Astrocyte (in vitro differentiated cells and primary cell): ENCODE results near the gene ACAN. TPM values are rescaled to one million over a fixed set of nuclear protein-coding genes. Genes with fewer than 3 reads are reported as not detected.

ENCODE experiments used
- DNase-seq: peaks from one replicate; pipeline ENCODE4 v3.0.0-alpha.2; 2010; ENCODE audit warnings: low read depth
- FAIRE-seq: peaks from 2 replicates; lab custom pipeline; 2011; peaks lifted over from hg19 to GRCh38; lab: Jason Lieb, UNC
- H2AFZ ChIP-seq: 2 replicates; pipeline ENCODE4 v1.6.0; 2012; ENCODE audit warnings: low read depth, low read length, inconsistent platforms
- H3K27ac ChIP-seq: 2 replicates; pipeline ENCODE4 v1.5.1; 2011; ENCODE audit warnings: low read depth, low read length, inconsistent platforms
- H3K27me3 ChIP-seq: 2 replicates; pipeline ENCODE4 v1.6.0; 2011; ENCODE audit warnings: low read length, inconsistent platforms; ENCODE audit not compliant: insufficient read depth
- H3K36me3 ChIP-seq: 2 replicates; pipeline ENCODE4 v1.5.1; 2011; ENCODE audit warnings: low read length, inconsistent platforms; ENCODE audit not compliant: insufficient read depth
- H3K4me1 ChIP-seq: 2 replicates; pipeline ENCODE4 v1.5.1; 2011; ENCODE audit warnings: low read length, inconsistent platforms; ENCODE audit not compliant: insufficient read depth
- H3K4me2 ChIP-seq: 2 replicates; pipeline ENCODE4 v1.6.0; 2012; ENCODE audit warnings: low read length, inconsistent platforms
- H3K4me3 ChIP-seq: 2 replicates; pipeline ENCODE4 v1.5.1; 2011; ENCODE audit warnings: low read depth, mild to moderate bottlenecking, low read length, inconsistent platforms; ENCODE audit not compliant: insufficient read depth
- H3K79me2 ChIP-seq: 2 replicates; pipeline ENCODE4 v1.6.0; 2012; ENCODE audit warnings: mild to moderate bottlenecking, low read length, inconsistent platforms; ENCODE audit not compliant: insufficient read depth
- H3K9ac ChIP-seq: 2 replicates; pipeline ENCODE4 v1.6.0; 2012; ENCODE audit warnings: mild to moderate bottlenecking, low read length, inconsistent platforms
- H3K9me3 ChIP-seq: 2 replicates; pipeline ENCODE4 v1.5.1; 2012; ENCODE audit warnings: low read depth, mild to moderate bottlenecking, low read length, inconsistent platforms; ENCODE audit not compliant: insufficient read depth
- H4K20me1 ChIP-seq: 2 replicates; pipeline ENCODE4 v1.6.0; 2012; ENCODE audit warnings: low read length, inconsistent platforms; ENCODE audit not compliant: insufficient read depth
- H3K27ac Mint-ChIP-seq: one replicate; pipeline ENCODE4 v1.8.0; 2021; ENCODE audit warnings: mild to moderate bottlenecking, mixed read lengths; ENCODE audit not compliant: unreplicated experiment
- H3K27me3 Mint-ChIP-seq: one replicate; pipeline ENCODE4 v1.8.0; 2021; ENCODE audit warnings: low read depth, mixed read lengths; ENCODE audit not compliant: unreplicated experiment
- H3K36me3 Mint-ChIP-seq: one replicate; pipeline ENCODE4 v1.8.0; 2021; ENCODE audit warnings: low read depth, mixed read lengths; ENCODE audit not compliant: unreplicated experiment
- H3K4me1 Mint-ChIP-seq: one replicate; pipeline ENCODE4 v1.8.0; 2021; ENCODE audit warnings: low read depth, mixed read lengths; ENCODE audit not compliant: unreplicated experiment
- H3K4me3 Mint-ChIP-seq: one replicate; pipeline ENCODE4 v1.8.0; 2021; ENCODE audit warnings: mild to moderate bottlenecking, moderate library complexity, mixed read lengths; ENCODE audit not compliant: unreplicated experiment
- H3K9me3 Mint-ChIP-seq: one replicate; pipeline ENCODE4 v1.8.0; 2021; ENCODE audit warnings: mild to moderate bottlenecking, mixed read lengths; ENCODE audit not compliant: unreplicated experiment
- CTCF ChIP-seq: IDR thresholded peaks from 2 replicates; pipeline ENCODE4 v1.5.1; 2011; ENCODE audit warnings: low read depth, mild to moderate bottlenecking, inconsistent platforms, low read length, moderate library complexity; ENCODE audit not compliant: insufficient read depth
- EZH2 ChIP-seq: IDR thresholded peaks from 2 replicates; pipeline ENCODE4 v1.6.1; 2012; ENCODE audit warnings: mild to moderate bottlenecking, low read length, inconsistent platforms; ENCODE audit not compliant: insufficient read depth
- total RNA-seq: library from RNA; stranded (reverse); gene quantifications from 2 replicates; pipeline ENCODE4 v1.2.1, GENCODE V29; 2021

ACAN gene
- total RNA-seq, 1 donor from 2014 or later: 0.34 TPM

DNA sequence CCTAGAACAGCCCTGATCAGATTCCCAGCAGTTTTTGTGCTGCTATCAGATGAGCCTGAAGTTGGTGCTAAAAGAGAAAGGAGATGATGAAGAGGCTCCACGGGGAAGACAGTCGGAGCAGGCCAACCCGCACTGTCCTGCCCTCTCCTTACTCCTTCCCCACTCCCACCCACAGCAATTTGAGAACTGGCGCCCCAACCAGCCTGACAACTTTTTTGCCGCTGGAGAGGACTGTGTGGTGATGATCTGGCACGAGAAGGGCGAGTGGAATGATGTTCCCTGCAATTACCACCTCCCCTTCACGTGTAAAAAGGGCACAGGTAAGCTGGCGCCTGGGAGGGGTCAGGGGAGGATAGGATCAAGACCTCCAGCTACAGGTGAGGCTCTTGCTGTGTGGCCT is 69.5 kb downstream of the ACAN start:
- no peak overlapping the region for H3K4me3 ChIP-seq
- TF ChIP-seq CTCF: no peak
- TF ChIP-seq EZH2: no peak
- Mint-ChIP-seq H3K4me1 (no peaks in the 10 kb centered on the region), H3K27ac (no peak overlapping the region), H3K4me3 (no peak overlapping the region), H3K36me3 (peaks cover 6% of the 10 kb centered on the region), H3K27me3 (peaks cover 40% of the 10 kb centered on the region), H3K9me3 (peaks cover 5% of the 10 kb centered on the region)
- DNase-seq (no peak), FAIRE-seq (no peak)
- H2AFZ ChIP-seq: no peak overlapping the region
- peaks cover 14% of the 10 kb centered on the region for H3K27me3 ChIP-seq
- H4K20me1 ChIP-seq: no peaks in the 10 kb centered on the region
- H3K9ac ChIP-seq: no peak overlapping the region
- no peaks in the 10 kb centered on the region for H3K9me3 ChIP-seq
- H3K4me2 ChIP-seq: no peak overlapping the region
- no peaks in the 10 kb centered on the region for H3K79me2 ChIP-seq
- no peak overlapping the region for H3K27ac ChIP-seq
- H3K4me1 ChIP-seq: no peaks in the 10 kb centered on the region
- H3K36me3 ChIP-seq: no peaks in the 10 kb centered on the region

DNA sequence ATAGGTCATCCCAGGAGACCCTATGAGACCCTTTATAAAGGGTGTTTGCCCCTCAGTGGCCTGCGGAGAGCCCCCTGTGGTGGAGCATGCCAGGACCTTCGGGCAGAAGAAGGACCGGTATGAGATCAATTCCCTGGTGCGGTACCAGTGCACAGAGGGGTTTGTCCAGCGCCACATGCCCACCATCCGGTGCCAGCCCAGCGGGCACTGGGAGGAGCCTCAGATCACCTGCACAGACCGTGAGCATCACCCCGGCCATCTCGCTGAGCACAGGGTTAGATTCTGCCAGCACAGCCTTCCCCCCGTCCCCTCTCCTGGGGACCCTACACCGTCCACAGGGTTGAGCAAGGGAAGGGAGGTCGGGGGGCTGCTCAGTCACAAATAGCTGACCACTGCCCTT is 70.5 kb downstream of the ACAN start:
- Histone ChIP-seq H3K9ac (no peak overlapping the region), H3K4me1 (no peaks in the 10 kb centered on the region), H3K79me2 (no peaks in the 10 kb centered on the region), H3K27me3 (peaks cover 11% of the 10 kb centered on the region), H3K9me3 (no peaks in the 10 kb centered on the region), H3K27ac (no peak overlapping the region), H3K4me2 (no peak overlapping the region), H3K4me3 (no peak overlapping the region), H2AFZ (no peak overlapping the region), H4K20me1 (no peaks in the 10 kb centered on the region), H3K36me3 (no peaks in the 10 kb centered on the region)
- DNase-seq: no peak
- Mint-ChIP-seq H3K4me1 (no peaks in the 10 kb centered on the region), H3K9me3 (peaks cover 5% of the 10 kb centered on the region), H3K27ac (no peak overlapping the region), H3K36me3 (peaks cover 8% of the 10 kb centered on the region), H3K4me3 (no peak overlapping the region), H3K27me3 (peaks cover 34% of the 10 kb centered on the region)
- no peak for TF ChIP-seq CTCF
- no peak for TF ChIP-seq EZH2
- FAIRE-seq: no peak

GRCh38 chr15:88874275-88874674 is 71.0 kb downstream of the ACAN start:
- Histone ChIP-seq H3K9ac (no peak overlapping the region), H3K4me1 (no peaks in the 10 kb centered on the region), H4K20me1 (no peaks in the 10 kb centered on the region), H3K27ac (no peak overlapping the region), H3K9me3 (no peaks in the 10 kb centered on the region), H2AFZ (no peak overlapping the region), H3K4me2 (no peak overlapping the region), H3K27me3 (peaks cover 10% of the 10 kb centered on the region), H3K79me2 (no peaks in the 10 kb centered on the region), H3K36me3 (no peaks in the 10 kb centered on the region), H3K4me3 (no peak overlapping the region)
- DNase-seq: no peak
- Mint-ChIP-seq H3K27me3 (peaks cover 33% of the 10 kb centered on the region), H3K36me3 (peaks cover 8% of the 10 kb centered on the region), H3K27ac (no peak overlapping the region), H3K4me3 (no peak overlapping the region), H3K4me1 (no peaks in the 10 kb centered on the region), H3K9me3 (peaks cover 5% of the 10 kb centered on the region)
- FAIRE-seq: no peak
- TF ChIP-seq EZH2 (no peak), CTCF (no peak)
